Measurements from ENCODE around the gene VPS39.

DNA sequence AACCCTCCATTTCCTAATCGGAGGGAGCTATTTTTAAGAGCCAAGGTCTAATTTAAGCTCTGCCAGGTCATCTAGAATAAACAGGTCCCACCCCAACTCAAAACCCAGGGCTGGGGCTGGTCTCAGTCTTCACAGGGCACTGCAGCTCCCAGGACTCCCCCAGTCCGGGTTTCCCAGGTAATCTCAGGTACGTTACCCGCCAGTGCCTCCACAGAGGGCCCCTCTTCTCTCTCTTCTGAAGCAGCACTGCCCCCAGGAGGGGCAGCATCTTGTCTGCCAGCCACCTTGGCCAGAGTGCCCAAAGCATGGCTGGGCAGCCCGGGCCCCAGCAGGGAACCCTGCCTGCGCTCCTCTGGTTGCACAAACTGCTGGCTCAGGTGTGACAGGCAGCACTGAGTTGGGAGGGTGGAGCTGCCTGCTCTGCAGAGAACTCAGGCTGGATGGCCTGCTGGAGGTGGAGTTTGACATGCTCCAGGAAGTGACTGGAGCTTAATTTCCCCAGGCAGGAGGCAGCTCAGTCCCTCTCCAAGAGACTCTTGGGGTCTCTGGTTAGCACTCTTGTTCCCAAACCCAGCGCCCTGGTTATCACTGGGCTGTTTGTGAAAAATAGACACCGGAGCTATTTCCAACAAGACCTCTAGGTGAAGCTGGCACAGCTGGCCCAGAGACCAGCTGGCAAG lies 51.7 kb downstream of the VPS39 start, which contains the start of gene PLA2G4F:
- no peak for TF ChIP-seq POLR2AphosphoS5 (IDR thresholded peaks at IDR 0.05; ENCODE audit: low read depth, low read length)
- TF ChIP-seq, protein P1, sequence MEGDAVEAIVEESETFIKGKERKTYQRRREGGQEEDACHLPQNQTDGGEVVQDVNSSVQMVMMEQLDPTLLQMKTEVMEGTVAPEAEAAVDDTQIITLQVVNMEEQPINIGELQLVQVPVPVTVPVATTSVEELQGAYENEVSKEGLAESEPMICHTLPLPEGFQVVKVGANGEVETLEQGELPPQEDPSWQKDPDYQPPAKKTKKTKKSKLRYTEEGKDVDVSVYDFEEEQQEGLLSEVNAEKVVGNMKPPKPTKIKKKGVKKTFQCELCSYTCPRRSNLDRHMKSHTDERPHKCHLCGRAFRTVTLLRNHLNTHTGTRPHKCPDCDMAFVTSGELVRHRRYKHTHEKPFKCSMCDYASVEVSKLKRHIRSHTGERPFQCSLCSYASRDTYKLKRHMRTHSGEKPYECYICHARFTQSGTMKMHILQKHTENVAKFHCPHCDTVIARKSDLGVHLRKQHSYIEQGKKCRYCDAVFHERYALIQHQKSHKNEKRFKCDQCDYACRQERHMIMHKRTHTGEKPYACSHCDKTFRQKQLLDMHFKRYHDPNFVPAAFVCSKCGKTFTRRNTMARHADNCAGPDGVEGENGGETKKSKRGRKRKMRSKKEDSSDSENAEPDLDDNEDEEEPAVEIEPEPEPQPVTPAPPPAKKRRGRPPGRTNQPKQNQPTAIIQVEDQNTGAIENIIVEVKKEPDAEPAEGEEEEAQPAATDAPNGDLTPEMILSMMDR (IDR thresholded peaks at IDR 0.05) = no peak
- TF ChIP-seq SIN3A (IDR thresholded peaks at IDR 0.05; ENCODE audit: borderline replicate concordance, insufficient read depth, low read depth, low read length) = no peak
- TF ChIP-seq REST (IDR thresholded peaks at IDR 0.05; ENCODE audit: insufficient read depth in 1 of 2, low read depth in 2 of 2, low read length in 1 of 2) = no peak
- TF ChIP-seq TCF7L2 (IDR thresholded peaks at IDR 0.05; ENCODE audit: low read depth, low read length) = no peak

All from Panc1 (cell line).